Peyer's patch (tissue), 4 donors: ENCODE measurements around the gene MIR17HG. TPM values are rescaled to one million over a fixed set of nuclear protein-coding genes. Genes with fewer than 3 reads are reported as not detected.

Experiments
- DNase-seq, 3 donors: peaks; one replicate each; pipeline ENCODE4 v3.0.0-alpha.2; 2017 to 2019
- H3K27ac ChIP-seq, 4 donors: fragments of 200-600 bp; sonication (generic); one replicate each; pipeline ENCODE4 v1.5.1; 2016 to 2019
- H3K27me3 ChIP-seq, 2 donors: fragments of 200-600 bp; sonication (generic); one replicate each; pipeline ENCODE4 v1.5.1; 2019
- H3K36me3 ChIP-seq, 3 donors: fragments of 200-600 bp; sonication (generic); one replicate each; pipeline ENCODE4 v1.5.1; 2016 to 2019
- H3K4me1 ChIP-seq, 4 donors: fragments of 200-600 bp; sonication (generic); one replicate each; pipeline ENCODE4 v1.5.1; 2016 to 2019
- H3K4me3 ChIP-seq, 4 donors: fragments of 200-600 bp; sonication (generic); 1 replicate in 3 of 4; 2 replicates in 1 of 4; pipeline ENCODE4 v1.5.1; 2016 to 2019; ENCODE audit warnings: mild to moderate bottlenecking in 1 of 4
- H3K9me3 ChIP-seq, 4 donors: fragments of 200-600 bp; sonication (generic); one replicate each; pipeline ENCODE4 v1.5.1; 2016 to 2019; ENCODE audit warnings: mild to moderate bottlenecking in 1 of 4
- POLR2A ChIP-seq, 2 donors: fragments of 450-650 bp; IDR thresholded peaks; one replicate each; pipeline ENCODE4 v1.5.1; 2017; ENCODE audit warnings: antibody characterized with exemption in 2 of 2, mild to moderate bottlenecking in 2 of 2, moderate library complexity in 2 of 2
- total RNA-seq, 4 donors: library from RNA; depleted of rRNA; stranded (reverse); fragments of >200 nt; gene quantifications; one replicate each; pipeline ENCODE4 v1.1.0, GENCODE V29; 2016
- TF ChIP-seq, protein P1 (sequence below), 6 experiments: fragments of 450-650 bp in 4 of 6; fragments of 200-600 bp in 2 of 6; sonication (generic) in 1 of 6; IDR thresholded peaks; one replicate each; pipeline ENCODE4 v1.5.1; 2017 to 2019; ENCODE audit warnings: antibody characterized with exemption in 6 of 6, mild to moderate bottlenecking in 3 of 6, moderate library complexity in 1 of 6

Gene MIR17HG
- total RNA-seq, 4 donors from 2014 or later, result 0.88 to 10.4 (median 4.5) TPM

- H3K36me3 ChIP-seq, result no peaks in the 10 kb centered on the region
- no peak overlapping the region for H3K27ac ChIP-seq
- no peaks in the 10 kb centered on the region for H3K4me1 ChIP-seq
- no peak for DNase-seq
- no peaks in the 10 kb centered on the region for H3K27me3 ChIP-seq
- H3K9me3 ChIP-seq, result no peaks in the 10 kb centered on the region
- no peak for TF ChIP-seq POLR2A (IDR thresholded peaks at IDR 0.05)
- TF ChIP-seq, protein P1, sequence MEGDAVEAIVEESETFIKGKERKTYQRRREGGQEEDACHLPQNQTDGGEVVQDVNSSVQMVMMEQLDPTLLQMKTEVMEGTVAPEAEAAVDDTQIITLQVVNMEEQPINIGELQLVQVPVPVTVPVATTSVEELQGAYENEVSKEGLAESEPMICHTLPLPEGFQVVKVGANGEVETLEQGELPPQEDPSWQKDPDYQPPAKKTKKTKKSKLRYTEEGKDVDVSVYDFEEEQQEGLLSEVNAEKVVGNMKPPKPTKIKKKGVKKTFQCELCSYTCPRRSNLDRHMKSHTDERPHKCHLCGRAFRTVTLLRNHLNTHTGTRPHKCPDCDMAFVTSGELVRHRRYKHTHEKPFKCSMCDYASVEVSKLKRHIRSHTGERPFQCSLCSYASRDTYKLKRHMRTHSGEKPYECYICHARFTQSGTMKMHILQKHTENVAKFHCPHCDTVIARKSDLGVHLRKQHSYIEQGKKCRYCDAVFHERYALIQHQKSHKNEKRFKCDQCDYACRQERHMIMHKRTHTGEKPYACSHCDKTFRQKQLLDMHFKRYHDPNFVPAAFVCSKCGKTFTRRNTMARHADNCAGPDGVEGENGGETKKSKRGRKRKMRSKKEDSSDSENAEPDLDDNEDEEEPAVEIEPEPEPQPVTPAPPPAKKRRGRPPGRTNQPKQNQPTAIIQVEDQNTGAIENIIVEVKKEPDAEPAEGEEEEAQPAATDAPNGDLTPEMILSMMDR (IDR thresholded peaks at IDR 0.05), result no peak
- no peak overlapping the region for H3K4me3 ChIP-seq
Observed at GRCh38 chr13:91360246-91360751, 12.8 kb downstream of the MIR17HG start.

DNA sequence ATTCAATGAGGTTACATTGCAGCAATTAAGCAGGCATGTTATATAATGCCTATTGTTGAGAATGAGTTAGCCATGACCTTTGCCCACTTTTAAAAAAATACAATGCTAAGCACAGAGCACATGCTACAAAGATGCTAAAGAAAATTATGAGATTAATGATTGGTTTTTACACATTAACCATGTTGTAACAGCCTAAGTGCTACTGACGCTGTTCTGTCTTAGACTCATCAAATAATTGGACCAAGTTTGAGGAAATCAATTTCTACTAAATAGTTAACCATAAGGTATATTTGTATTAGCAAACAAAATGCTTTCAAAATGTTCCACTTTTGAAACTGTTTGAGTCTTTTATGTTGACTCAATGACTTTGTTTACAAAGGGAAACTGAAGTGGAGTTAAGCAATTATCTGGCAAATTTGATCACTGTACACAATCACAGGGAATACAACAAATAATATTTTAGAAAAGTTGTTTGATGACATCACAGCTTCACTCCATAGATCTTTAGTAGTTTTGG is 14.3 kb downstream of the MIR17HG start:
- no peak overlapping the region for H3K4me3 ChIP-seq
- TF ChIP-seq, protein P1 (IDR thresholded peaks at IDR 0.05), result no peak
- no peak for TF ChIP-seq POLR2A (IDR thresholded peaks at IDR 0.05)
- no peak for DNase-seq
- H3K27ac ChIP-seq, result no peak overlapping the region
- H3K36me3 ChIP-seq, result no peaks in the 10 kb centered on the region
- H3K4me1 ChIP-seq, result no peaks in the 10 kb centered on the region
- no peaks in the 10 kb centered on the region for H3K27me3 ChIP-seq
- no peaks in the 10 kb centered on the region for H3K9me3 ChIP-seq

DNA sequence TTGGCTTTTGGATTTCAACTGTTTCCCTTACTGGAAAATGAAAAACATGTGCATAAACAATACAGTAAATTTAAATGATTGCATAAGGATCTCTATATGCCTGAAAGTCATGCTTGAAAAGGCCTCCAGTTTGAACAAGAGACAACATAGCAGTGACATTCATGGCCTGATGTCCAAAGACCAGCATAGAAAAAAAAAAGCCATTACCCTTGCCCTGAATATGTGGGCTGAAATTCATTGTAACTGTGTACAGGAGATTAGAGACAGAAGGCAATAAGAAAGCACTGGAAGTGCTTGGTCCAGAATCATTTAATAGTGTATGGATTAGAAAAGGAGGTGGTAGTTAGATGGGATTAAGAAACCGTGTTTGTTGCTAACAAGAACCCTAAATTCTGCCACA is 15.4 kb downstream of the MIR17HG start:
- no peak overlapping the region for H3K4me3 ChIP-seq
- no peaks in the 10 kb centered on the region for H3K4me1 ChIP-seq
- no peak for DNase-seq
- H3K9me3 ChIP-seq, result no peaks in the 10 kb centered on the region
- H3K27me3 ChIP-seq, result no peaks in the 10 kb centered on the region
- no peak overlapping the region for H3K27ac ChIP-seq
- H3K36me3 ChIP-seq, result no peaks in the 10 kb centered on the region
- TF ChIP-seq, protein P1 (IDR thresholded peaks at IDR 0.05), result no peak
- TF ChIP-seq POLR2A (IDR thresholded peaks at IDR 0.05), result no peak

- TF ChIP-seq, protein P1 (IDR thresholded peaks at IDR 0.05), result no peak
- TF ChIP-seq POLR2A (IDR thresholded peaks at IDR 0.05), result no peak
- DNase-seq, result no peak
- H3K4me3 ChIP-seq, result no peak overlapping the region
- no peaks in the 10 kb centered on the region for H3K27me3 ChIP-seq
- no peaks in the 10 kb centered on the region for H3K36me3 ChIP-seq
- H3K9me3 ChIP-seq, result no peaks in the 10 kb centered on the region
- no peak overlapping the region for H3K27ac ChIP-seq
- no peaks in the 10 kb centered on the region for H3K4me1 ChIP-seq
Observed at GRCh38 chr13:91368101-91368500, 20.6 kb downstream of the MIR17HG start.

GRCh38 chr13:91368676-91369440 is 21.4 kb downstream of the MIR17HG start:
- Histone ChIP-seq H3K27me3 (no peaks in the 10 kb centered on the region), H3K4me3 (no peak overlapping the region), H3K4me1 (no peaks in the 10 kb centered on the region), H3K9me3 (no peaks in the 10 kb centered on the region), H3K27ac (no peak overlapping the region), H3K36me3 (no peaks in the 10 kb centered on the region)
- TF ChIP-seq, protein P1 (IDR thresholded peaks at IDR 0.05), result no peak
- TF ChIP-seq POLR2A (IDR thresholded peaks at IDR 0.05), result no peak
- no peak for DNase-seq
